ENCODE results near the gene CNTLN. TPM values are rescaled to one million over a fixed set of nuclear protein-coding genes. Genes with fewer than 3 reads are reported as not detected.
A peak's percentile ranks its signal among the peaks of the same experiment; 100 is the strongest.
"Not testable (repeated sequence)": the region's sequence is repeated elsewhere in the genome, so short reads cannot be mapped to it uniquely, and the experiment has no call there.

The CNTLN gene
- total and polyA plus RNA-seq, 2 experiments from 2014 or later: 2.9 to 4.3 TPM

- Histone ChIP-seq H3K4me3 (no peak overlapping the region), H3K27me3 (no peaks in the 10 kb centered on the region), H3K9me3 (ENCODE audit: low read depth) (no peaks in the 10 kb centered on the region), H3K4me1 (ENCODE audit: low read depth) (no peaks in the 10 kb centered on the region), H3K27ac (no peak overlapping the region), H3K36me3 (no peaks in the 10 kb centered on the region)
- no peak for DNase-seq (ENCODE audit: low read depth in 1 of 2, low spot score in 1 of 2)
- no peak for TF ChIP-seq CTCF (IDR thresholded peaks at IDR 0.05; ENCODE audit: low read depth, low read length)
Observed at GRCh38 chr9:17330097-17330496, 195.3 kb downstream of the CNTLN start.

- Histone ChIP-seq H3K36me3 (no peaks in the 10 kb centered on the region), H3K27ac (no peak overlapping the region), H3K4me3 (no peak overlapping the region), H3K27me3 (no peaks in the 10 kb centered on the region), H3K4me1 (ENCODE audit: low read depth) (no peaks in the 10 kb centered on the region), H3K9me3 (ENCODE audit: low read depth) (no peaks in the 10 kb centered on the region)
- DNase-seq (ENCODE audit: low read depth in 1 of 2, low spot score in 1 of 2): no peak
- no peak for TF ChIP-seq CTCF (IDR thresholded peaks at IDR 0.05; ENCODE audit: low read depth, low read length)
Observed at GRCh38 chr9:17332115-17332514, 197.3 kb downstream of the CNTLN start.

GRCh38 chr9:17339156-17339555 lies 204.3 kb downstream of the CNTLN start:
- no peaks in the 10 kb centered on the region for H3K36me3 ChIP-seq
- no peak for TF ChIP-seq CTCF (IDR thresholded peaks at IDR 0.05; ENCODE audit: low read depth, low read length)

GRCh38 chr9:17342696-17343095 lies 207.9 kb downstream of the CNTLN start:
- TF ChIP-seq CTCF (IDR thresholded peaks at IDR 0.05; ENCODE audit: low read depth, low read length): no peak
- H3K27ac ChIP-seq: no peak overlapping the region
- no peaks in the 10 kb centered on the region for H3K9me3 ChIP-seq (ENCODE audit: low read depth)
- DNase-seq (ENCODE audit: low read depth in 1 of 2, low spot score in 1 of 2): peak in 1 of 2 donors; percentile 55
- H3K4me1 ChIP-seq (ENCODE audit: low read depth): no peaks in the 10 kb centered on the region
- no peak overlapping the region for H3K4me3 ChIP-seq
- no peaks in the 10 kb centered on the region for H3K27me3 ChIP-seq
- no peaks in the 10 kb centered on the region for H3K36me3 ChIP-seq

More at GRCh38 chr9:17339156-17339555, 204.3 kb downstream of the CNTLN start:
- Histone ChIP-seq H3K27ac (no peak overlapping the region), H3K9me3 (ENCODE audit: low read depth) (no peaks in the 10 kb centered on the region), H3K27me3 (no peaks in the 10 kb centered on the region), H3K4me1 (ENCODE audit: low read depth) (no peaks in the 10 kb centered on the region), H3K4me3 (no peak overlapping the region)
- DNase-seq (ENCODE audit: low read depth in 1 of 2, low spot score in 1 of 2): no peak

GRCh38 chr9:17349831-17350230 lies 215.0 kb downstream of the CNTLN start:
- peak in 1 of 2 donors; percentile 26 for DNase-seq (ENCODE audit: low read depth in 1 of 2, low spot score in 1 of 2)
- H3K27me3 ChIP-seq: no peaks in the 10 kb centered on the region
- no peaks in the 10 kb centered on the region for H3K9me3 ChIP-seq (ENCODE audit: low read depth)
- no peaks in the 10 kb centered on the region for H3K36me3 ChIP-seq
- TF ChIP-seq CTCF (IDR thresholded peaks at IDR 0.05; ENCODE audit: low read depth, low read length): no peak
- H3K4me1 ChIP-seq (ENCODE audit: low read depth): no peaks in the 10 kb centered on the region
- H3K4me3 ChIP-seq: no peak overlapping the region
- no peak overlapping the region for H3K27ac ChIP-seq

GRCh38 chr9:17354006-17354405 lies 219.2 kb downstream of the CNTLN start:
- not testable (repeated sequence) for H3K4me1 ChIP-seq (ENCODE audit: low read depth); H3K27me3 ChIP-seq; H3K27ac ChIP-seq; H3K36me3 ChIP-seq; H3K9me3 ChIP-seq (ENCODE audit: low read depth); H3K4me3 ChIP-seq; DNase-seq (ENCODE audit: low read depth in 1 of 2, low spot score in 1 of 2)

Data from cardiac muscle cell (in vitro differentiated cells and primary cell).